HUES6 (cell line): ENCODE results near the gene FRAS1.
A peak's percentile ranks its signal among the peaks of the same experiment; 100 is the strongest.

ENCODE experiments used
- H3K27ac ChIP-seq: 2 replicates; pipeline ENCODE4 v1.7.0; 2013; ENCODE audit warnings: low read depth, mild to moderate bottlenecking, low read length, inconsistent platforms
- H3K27me3 ChIP-seq: 2 replicates; pipeline ENCODE4 v1.6.1; 2013; ENCODE audit warnings: low read length; ENCODE audit not compliant: control insufficient read depth, insufficient read depth
- H3K36me3 ChIP-seq: 2 replicates; pipeline ENCODE4 v1.6.1; 2013; ENCODE audit warnings: low read length; ENCODE audit not compliant: control insufficient read depth, insufficient read depth
- H3K4me1 ChIP-seq: 2 replicates; pipeline ENCODE4 v1.6.1; 2013; ENCODE audit warnings: low read length; ENCODE audit not compliant: control insufficient read depth, insufficient read depth
- H3K4me3 ChIP-seq: 2 replicates; pipeline ENCODE4 v1.5.1; 2013; ENCODE audit warnings: low read depth, low read length
- H3K9ac ChIP-seq: one replicate; pipeline ENCODE4 v1.6.1; 2013; ENCODE audit warnings: mild to moderate bottlenecking, low read length
- H3K9me3 ChIP-seq: 2 replicates; pipeline ENCODE4 v1.6.1; 2013; ENCODE audit warnings: low read depth, low read length; ENCODE audit not compliant: control insufficient read depth, insufficient read depth

The FRAS1 gene

GRCh38 chr4:78032446-78032845 lies 24.7 kb upstream of the FRAS1 start:
- H3K9ac ChIP-seq, result no peak overlapping the region

DNA sequence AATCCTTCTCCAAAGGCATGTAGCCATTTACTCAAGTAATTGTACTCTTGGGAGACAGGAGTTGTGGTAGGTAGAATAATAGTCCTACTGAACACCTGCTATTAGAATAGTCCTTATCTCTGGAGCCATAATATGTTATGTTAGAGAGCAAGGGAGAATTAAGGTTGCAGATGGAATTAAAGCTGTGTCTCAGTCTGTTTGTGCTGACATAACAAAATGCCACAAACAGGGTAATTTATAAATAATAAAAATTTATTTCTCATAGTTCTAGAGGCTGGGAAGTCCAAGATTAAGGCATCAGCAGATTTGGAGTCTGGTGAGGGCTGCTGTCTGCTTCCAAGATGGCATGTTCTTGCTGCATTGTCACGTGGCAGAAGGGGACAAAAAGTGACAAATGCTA lies 24.2 kb upstream of the FRAS1 start:
- no peaks in the 10 kb centered on the region for H3K27me3 ChIP-seq
- H3K4me1 ChIP-seq, result peaks cover 6% of the 10 kb centered on the region; the same call in 1 of the 2 replicates
- no peak overlapping the region for H3K4me3 ChIP-seq
- no peaks in the 10 kb centered on the region for H3K36me3 ChIP-seq
- no peak overlapping the region for H3K27ac ChIP-seq
- 0 out of 2 replicates have a peak, but pooled peaks cover 4% of the 10 kb centered on the region for H3K9me3 ChIP-seq
- H3K9ac ChIP-seq, result no peak overlapping the region

More at GRCh38 chr4:78032446-78032845, 24.7 kb upstream of the FRAS1 start:
- H3K27me3 ChIP-seq, result no peaks in the 10 kb centered on the region
- no peaks in the 10 kb centered on the region for H3K36me3 ChIP-seq
- no peak overlapping the region for H3K4me3 ChIP-seq
- H3K4me1 ChIP-seq, result peaks cover 6% of the 10 kb centered on the region; the same call in 1 of the 2 replicates
- 0 out of 2 replicates have a peak, but pooled peaks cover 4% of the 10 kb centered on the region for H3K9me3 ChIP-seq
- no peak overlapping the region for H3K27ac ChIP-seq

DNA sequence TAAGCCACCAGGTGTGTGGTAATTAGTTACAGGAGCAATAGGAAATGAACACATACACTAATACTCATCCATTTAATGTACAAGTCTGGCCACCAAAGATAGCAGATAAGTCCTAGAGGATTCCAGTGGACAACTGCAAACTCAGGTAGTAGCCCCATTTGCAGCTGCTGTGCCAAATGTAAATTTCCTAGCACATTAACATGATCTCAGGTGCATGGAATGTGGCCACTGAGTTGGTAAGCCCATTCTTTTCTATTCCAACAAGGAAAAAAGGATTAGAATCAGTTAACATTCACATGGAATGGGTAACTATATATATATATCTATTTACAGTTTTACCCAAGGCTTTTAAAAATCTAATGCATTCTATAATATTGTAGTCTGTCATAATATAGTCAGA lies 23.3 kb upstream of the FRAS1 start:
- Histone ChIP-seq H3K9ac (no peak overlapping the region), H3K27ac (no peak overlapping the region), H3K9me3 (0 out of 2 replicates have a peak, but pooled peaks cover 4% of the 10 kb centered on the region), H3K4me1 (peaks cover 6% of the 10 kb centered on the region; the same call in 1 of the 2 replicates), H3K36me3 (no peaks in the 10 kb centered on the region), H3K4me3 (no peak overlapping the region), H3K27me3 (no peaks in the 10 kb centered on the region)

DNA sequence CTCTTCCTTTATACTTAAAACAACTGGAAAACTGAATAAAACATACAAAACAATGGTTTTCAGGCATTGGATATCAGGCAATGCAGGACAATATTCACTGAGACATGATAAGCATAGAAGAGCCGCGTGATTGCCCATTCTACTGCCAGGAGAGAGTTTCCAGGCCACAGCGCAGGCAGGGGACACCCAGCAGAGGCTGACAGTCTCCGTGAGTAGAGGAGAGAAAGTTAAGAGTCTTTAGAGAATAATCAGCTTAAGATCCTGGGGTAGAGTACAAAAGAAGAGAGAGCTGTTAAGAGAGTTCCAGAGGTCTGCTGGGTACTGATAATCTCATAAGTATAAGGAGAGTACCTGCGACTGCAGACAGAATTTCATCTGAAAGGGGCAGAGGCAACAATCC lies 18.4 kb upstream of the FRAS1 start:
- no peak overlapping the region for H3K9ac ChIP-seq
- H3K27ac ChIP-seq, result no peak overlapping the region
- H3K36me3 ChIP-seq, result no peaks in the 10 kb centered on the region
- H3K4me1 ChIP-seq, result no peaks in the 10 kb centered on the region
- H3K27me3 ChIP-seq, result no peaks in the 10 kb centered on the region
- no peak overlapping the region for H3K4me3 ChIP-seq
- H3K9me3 ChIP-seq, result peaks cover 14% of the 10 kb centered on the region; the same call in 1 of the 2 replicates

- H3K9ac ChIP-seq, result no peak overlapping the region
- H3K4me3 ChIP-seq, result no peak overlapping the region
- peaks cover 14% of the 10 kb centered on the region; the same call in 1 of the 2 replicates for H3K9me3 ChIP-seq
- no peak overlapping the region for H3K27ac ChIP-seq
- no peaks in the 10 kb centered on the region for H3K36me3 ChIP-seq
- no peaks in the 10 kb centered on the region for H3K27me3 ChIP-seq
- H3K4me1 ChIP-seq, result no peaks in the 10 kb centered on the region
These were observed 17.4 kb upstream of the FRAS1 start for GRCh38 chr4:78039678-78040077.

DNA sequence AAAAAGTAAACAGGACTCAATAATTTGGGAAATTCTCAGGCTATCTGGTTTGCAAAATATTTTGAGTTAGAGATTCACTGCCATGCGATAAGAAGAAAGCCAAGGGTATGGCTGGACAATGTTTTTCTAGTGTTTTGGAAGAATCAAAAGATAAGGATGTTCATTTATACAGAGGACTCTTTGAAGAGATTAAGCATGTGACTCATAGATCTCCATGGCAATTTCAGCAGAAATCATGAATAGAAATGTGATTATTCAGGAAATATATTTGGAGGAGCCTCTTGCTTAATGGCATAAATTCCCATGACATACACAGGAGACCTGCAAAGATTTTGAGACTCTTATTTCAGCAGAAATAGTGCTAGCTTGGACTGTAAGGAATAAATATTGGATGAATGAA lies 16.7 kb upstream of the FRAS1 start:
- peaks cover 14% of the 10 kb centered on the region; the same call in 1 of the 2 replicates for H3K9me3 ChIP-seq
- H3K9ac ChIP-seq, result no peak overlapping the region
- no peaks in the 10 kb centered on the region for H3K27me3 ChIP-seq
- no peak overlapping the region for H3K27ac ChIP-seq
- no peaks in the 10 kb centered on the region for H3K36me3 ChIP-seq
- no peak overlapping the region for H3K4me3 ChIP-seq
- H3K4me1 ChIP-seq, result no peaks in the 10 kb centered on the region

DNA sequence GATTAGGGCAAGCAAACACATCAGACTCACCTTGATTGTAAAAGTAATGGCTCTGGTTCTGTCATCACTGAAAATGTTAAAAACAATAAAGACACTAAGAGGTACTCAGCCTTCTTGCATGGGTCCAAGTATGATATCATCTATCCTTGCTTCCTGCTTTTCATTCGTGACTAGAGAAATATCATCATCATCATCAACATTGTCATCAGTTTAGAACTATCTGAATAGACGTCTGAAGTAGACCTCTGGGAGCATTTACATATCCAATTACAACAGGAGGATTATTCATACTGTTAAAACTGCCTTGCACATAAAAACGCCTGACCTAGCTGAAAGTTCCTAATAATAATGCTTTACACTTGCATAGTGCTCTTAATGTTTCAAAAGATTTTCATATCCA lies 9.8 kb upstream of the FRAS1 start:
- Histone ChIP-seq H3K4me3 (no peak overlapping the region), H3K9ac (no peak overlapping the region), H3K9me3 (no peaks in the 10 kb centered on the region), H3K27ac (no peak overlapping the region), H3K27me3 (no peaks in the 10 kb centered on the region), H3K4me1 (no peaks in the 10 kb centered on the region; the same call in 1 of the 2 replicates), H3K36me3 (no peaks in the 10 kb centered on the region)

DNA sequence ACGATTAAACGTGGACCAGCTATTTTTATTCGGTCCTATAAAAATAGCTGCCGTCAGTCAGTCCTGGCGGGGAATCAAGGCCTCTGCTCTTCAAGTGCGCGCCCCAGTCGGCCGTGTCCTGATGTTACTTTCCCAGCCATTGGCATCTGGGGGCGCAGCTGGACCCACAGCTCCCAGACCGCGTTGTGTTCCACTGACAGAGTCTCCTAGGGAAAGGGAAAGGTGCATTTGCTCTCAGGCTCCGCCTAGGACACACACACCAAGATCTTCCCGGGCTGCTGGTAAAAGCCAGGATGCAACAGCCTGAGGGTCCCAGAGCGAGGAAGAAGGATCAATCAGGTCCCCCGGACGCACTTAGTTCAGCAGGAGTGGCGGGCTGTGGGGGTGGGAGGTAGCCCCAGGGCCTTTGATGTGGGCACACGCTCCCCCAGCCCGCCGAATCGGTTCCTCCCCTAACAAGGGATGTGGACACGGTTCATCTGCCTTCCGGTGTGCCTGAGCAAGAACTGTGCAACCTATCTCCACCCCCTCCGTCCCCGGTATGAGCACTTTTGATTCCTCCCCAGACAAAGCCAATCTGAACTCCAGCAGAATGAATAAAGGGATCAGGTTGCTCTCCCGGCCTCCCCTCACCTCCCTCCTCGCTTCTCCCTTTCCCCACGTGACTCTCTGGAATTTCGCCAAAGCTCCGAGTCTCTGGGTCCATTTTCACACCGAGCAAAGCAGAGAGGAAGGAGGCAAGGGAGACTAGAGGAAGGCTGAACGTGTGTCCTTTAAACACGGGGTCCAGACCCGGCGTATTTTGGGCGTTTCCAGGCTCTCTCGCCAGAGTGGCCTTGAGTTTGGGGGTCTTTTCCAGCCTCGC lies 626 bp upstream of the FRAS1 start:
- Histone ChIP-seq H3K27me3 (0 out of 2 replicates have a peak, but pooled peaks cover 2% of the 10 kb centered on the region), H3K9me3 (no peaks in the 10 kb centered on the region), H3K36me3 (no peaks in the 10 kb centered on the region), H3K4me3 (peak overlapping the region; percentile 98), H3K27ac (peak overlapping the region; percentile 74), H3K9ac (peak overlapping the region; percentile 79), H3K4me1 (peaks cover 14% of the 10 kb centered on the region)

- H3K27ac ChIP-seq, result peak overlapping the region; percentile 74; the same call in 1 of the 2 replicates
These were observed 752 bp downstream of the FRAS1 start for GRCh38 chr4:78057600-78058550.

GRCh38 chr4:78058591-78059523 lies 1.7 kb downstream of the FRAS1 start:
- H3K27me3 ChIP-seq, result 0 out of 2 replicates have a peak, but pooled peaks cover 2% of the 10 kb centered on the region

More at GRCh38 chr4:78057600-78058550, 752 bp downstream of the FRAS1 start:
- Histone ChIP-seq H3K9ac (peak overlapping the region; percentile 79), H3K36me3 (no peaks in the 10 kb centered on the region), H3K9me3 (no peaks in the 10 kb centered on the region), H3K27me3 (0 out of 2 replicates have a peak, but pooled peaks cover 2% of the 10 kb centered on the region), H3K4me3 (peak overlapping the region; percentile 98), H3K4me1 (peaks cover 23% of the 10 kb centered on the region)

More at GRCh38 chr4:78058591-78059523, 1.7 kb downstream of the FRAS1 start:
- Histone ChIP-seq H3K9me3 (no peaks in the 10 kb centered on the region), H3K4me1 (peaks cover 23% of the 10 kb centered on the region), H3K27ac (peak overlapping the region; percentile 2; the same call in 1 of the 2 replicates), H3K4me3 (peak overlapping the region; percentile 98), H3K9ac (peak overlapping the region; percentile 79), H3K36me3 (no peaks in the 10 kb centered on the region)
